ENCODE data around the gene KLF7. TPM values are rescaled to one million over a fixed set of nuclear protein-coding genes. Genes with fewer than 3 reads are reported as not detected.

KLF7 gene
- total RNA-seq, 1 donor = 31.1 TPM

- no peak overlapping the region for H3K4me3 ChIP-seq (ENCODE audit: insufficient read depth, low read length)
- peak; percentile 79 for DNase-seq (ENCODE audit: insufficient read length, low spot score, missing footprints)
- H3K4me1 ChIP-seq (ENCODE audit: insufficient read depth, low read length) = peaks cover 7% of the 10 kb centered on the region
- no peaks in the 10 kb centered on the region for H3K9me3 ChIP-seq (ENCODE audit: low read depth, low read length)
- peak; percentile 12 for TF ChIP-seq CTCF (IDR thresholded peaks at IDR 0.05; ENCODE audit: extremely low read depth, low read depth, low read length)
- H3K27ac ChIP-seq (ENCODE audit: low read depth, low read length) = no peak overlapping the region
- H3K36me3 ChIP-seq (ENCODE audit: insufficient read depth, low read length) = no peaks in the 10 kb centered on the region
- peaks cover 3% of the 10 kb centered on the region for H3K27me3 ChIP-seq (ENCODE audit: insufficient read depth, low read length)
- H2AFZ ChIP-seq (ENCODE audit: low read length) = no peak overlapping the region
- no peaks in the 10 kb centered on the region for H4K20me1 ChIP-seq (ENCODE audit: insufficient read depth, low read length)
- H3K79me2 ChIP-seq (ENCODE audit: insufficient read depth, low read length) = no peaks in the 10 kb centered on the region
- no peak overlapping the region for H3K4me2 ChIP-seq (ENCODE audit: insufficient read depth, low read length)
Measured at GRCh38 chr2:207054521-207054920, 111.2 kb downstream of the KLF7 start.

- peaks cover 13% of the 10 kb centered on the region for H3K4me1 ChIP-seq (ENCODE audit: insufficient read depth, low read length)
- no peak for DNase-seq (ENCODE audit: insufficient read length, low spot score, missing footprints)
- no peak overlapping the region for H2AFZ ChIP-seq (ENCODE audit: low read length)
- no peak for TF ChIP-seq CTCF (IDR thresholded peaks at IDR 0.05; ENCODE audit: extremely low read depth, low read depth, low read length)
- H4K20me1 ChIP-seq (ENCODE audit: insufficient read depth, low read length) = no peaks in the 10 kb centered on the region
- no peaks in the 10 kb centered on the region for H3K36me3 ChIP-seq (ENCODE audit: insufficient read depth, low read length)
- H3K27me3 ChIP-seq (ENCODE audit: insufficient read depth, low read length) = no peaks in the 10 kb centered on the region
- no peaks in the 10 kb centered on the region for H3K79me2 ChIP-seq (ENCODE audit: insufficient read depth, low read length)
- H3K27ac ChIP-seq (ENCODE audit: low read depth, low read length) = no peak overlapping the region
- no peak overlapping the region for H3K4me2 ChIP-seq (ENCODE audit: insufficient read depth, low read length)
- no peaks in the 10 kb centered on the region for H3K9me3 ChIP-seq (ENCODE audit: low read depth, low read length)
- H3K4me3 ChIP-seq (ENCODE audit: insufficient read depth, low read length) = no peak overlapping the region
Measured at GRCh38 chr2:207051385-207051965, 114.3 kb downstream of the KLF7 start.

GRCh38 chr2:207049122-207049521, 116.6 kb downstream of the KLF7 start:
- Histone ChIP-seq H3K4me1 (ENCODE audit: insufficient read depth, low read length) (peaks cover 7% of the 10 kb centered on the region), H3K9me3 (ENCODE audit: low read depth, low read length) (no peaks in the 10 kb centered on the region), H3K79me2 (ENCODE audit: insufficient read depth, low read length) (no peaks in the 10 kb centered on the region), H3K36me3 (ENCODE audit: insufficient read depth, low read length) (no peaks in the 10 kb centered on the region), H4K20me1 (ENCODE audit: insufficient read depth, low read length) (no peaks in the 10 kb centered on the region), H3K4me3 (ENCODE audit: insufficient read depth, low read length) (no peak overlapping the region), H3K27me3 (ENCODE audit: insufficient read depth, low read length) (no peaks in the 10 kb centered on the region), H3K27ac (ENCODE audit: low read depth, low read length) (no peak overlapping the region), H2AFZ (ENCODE audit: low read length) (no peak overlapping the region), H3K4me2 (ENCODE audit: insufficient read depth, low read length) (no peak overlapping the region)
- TF ChIP-seq CTCF (IDR thresholded peaks at IDR 0.05; ENCODE audit: extremely low read depth, low read depth, low read length) = no peak
- no peak for DNase-seq (ENCODE audit: insufficient read length, low spot score, missing footprints)

- no peak for DNase-seq (ENCODE audit: insufficient read length, low spot score, missing footprints)
- Histone ChIP-seq H3K4me3 (ENCODE audit: insufficient read depth, low read length) (no peak overlapping the region), H3K79me2 (ENCODE audit: insufficient read depth, low read length) (no peaks in the 10 kb centered on the region), H4K20me1 (ENCODE audit: insufficient read depth, low read length) (no peaks in the 10 kb centered on the region), H3K4me1 (ENCODE audit: insufficient read depth, low read length) (peaks cover 7% of the 10 kb centered on the region), H3K9me3 (ENCODE audit: low read depth, low read length) (no peaks in the 10 kb centered on the region), H3K4me2 (ENCODE audit: insufficient read depth, low read length) (no peak overlapping the region), H2AFZ (ENCODE audit: low read length) (peak overlapping the region; percentile 37), H3K27me3 (ENCODE audit: insufficient read depth, low read length) (no peaks in the 10 kb centered on the region), H3K36me3 (ENCODE audit: insufficient read depth, low read length) (no peaks in the 10 kb centered on the region), H3K27ac (ENCODE audit: low read depth, low read length) (no peak overlapping the region)
- no peak for TF ChIP-seq CTCF (IDR thresholded peaks at IDR 0.05; ENCODE audit: extremely low read depth, low read depth, low read length)
Measured at GRCh38 chr2:207048416-207048815, 117.3 kb downstream of the KLF7 start.

Data from osteoblast (primary cell).